T follicular helper cell (primary cell): ENCODE measurements around the gene COL8A1.

ENCODE experiments used
- DNase-seq: peaks from one replicate; pipeline ENCODE4 v3.0.0-alpha.2; 2020; ENCODE audit warnings: low read depth

Gene COL8A1

GRCh38 chr3:99845999-99846398, 207.6 kb downstream of the COL8A1 start:
- no peak for DNase-seq

DNA sequence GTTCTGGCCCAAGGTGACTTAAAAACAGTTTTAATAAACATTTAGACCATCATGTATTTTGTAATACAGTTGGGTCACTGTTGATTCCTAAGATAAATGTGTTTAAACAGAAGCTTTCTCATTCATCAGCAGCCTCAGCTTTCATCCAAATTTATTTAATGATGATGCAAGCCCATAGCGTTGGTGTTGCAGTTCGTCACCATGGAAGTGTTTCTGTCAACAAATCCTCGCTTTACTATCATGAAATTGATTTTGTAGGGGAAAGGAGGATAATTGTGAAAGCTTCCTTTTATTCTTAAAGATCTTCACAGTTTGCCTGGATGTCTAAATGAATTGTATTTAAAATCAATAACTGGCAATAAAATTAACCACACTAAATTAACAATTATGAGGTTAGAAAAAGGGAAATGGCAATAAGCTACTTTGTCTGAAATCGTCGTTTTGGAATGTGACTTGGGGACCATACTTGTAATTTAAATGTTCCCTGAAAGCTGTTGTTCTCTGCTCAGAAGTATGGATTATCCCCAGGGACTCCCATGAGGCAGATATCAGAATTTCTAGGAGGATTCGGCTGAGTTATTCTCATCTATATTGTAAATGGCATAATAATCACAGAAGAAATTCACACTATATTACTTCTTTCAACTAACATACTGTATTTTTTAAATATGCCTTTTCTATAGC, 208.2 kb downstream of the COL8A1 start:
- DNase-seq, result no peak

DNA sequence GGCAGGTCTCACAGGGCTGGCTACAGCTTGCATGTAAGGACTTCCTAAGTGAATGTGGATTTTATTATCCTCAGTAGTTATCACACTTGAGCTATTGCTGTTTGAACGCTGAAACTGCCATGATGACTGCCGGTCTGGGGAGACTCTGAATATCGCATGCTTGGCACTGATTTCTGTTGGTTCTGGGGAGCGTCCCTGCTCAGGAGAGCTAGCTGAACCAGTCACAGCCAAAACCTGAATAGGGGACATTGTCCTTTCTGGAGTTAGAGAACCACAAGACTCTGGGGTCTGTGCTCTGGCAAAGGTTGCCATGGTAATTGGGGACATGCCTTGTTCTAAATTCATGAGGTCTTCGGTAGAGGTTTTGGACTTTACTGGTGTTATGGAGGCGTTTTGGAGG, 210.0 kb downstream of the COL8A1 start:
- DNase-seq, result no peak
